RPMI8226 (cell line): ENCODE results near the gene TMEM239.
"Not testable (repeated sequence)": the region's sequence is repeated elsewhere in the genome, so short reads cannot be mapped to it uniquely, and the experiment has no call there.

Experiments
- DNase-seq: peaks from one replicate; pipeline ENCODE4 v3.0.0-alpha.2; 2015

The TMEM239 gene

GRCh38 chr20:2799688-2800520 is 16.3 kb upstream of the TMEM239 start:
- no peak for DNase-seq

DNA sequence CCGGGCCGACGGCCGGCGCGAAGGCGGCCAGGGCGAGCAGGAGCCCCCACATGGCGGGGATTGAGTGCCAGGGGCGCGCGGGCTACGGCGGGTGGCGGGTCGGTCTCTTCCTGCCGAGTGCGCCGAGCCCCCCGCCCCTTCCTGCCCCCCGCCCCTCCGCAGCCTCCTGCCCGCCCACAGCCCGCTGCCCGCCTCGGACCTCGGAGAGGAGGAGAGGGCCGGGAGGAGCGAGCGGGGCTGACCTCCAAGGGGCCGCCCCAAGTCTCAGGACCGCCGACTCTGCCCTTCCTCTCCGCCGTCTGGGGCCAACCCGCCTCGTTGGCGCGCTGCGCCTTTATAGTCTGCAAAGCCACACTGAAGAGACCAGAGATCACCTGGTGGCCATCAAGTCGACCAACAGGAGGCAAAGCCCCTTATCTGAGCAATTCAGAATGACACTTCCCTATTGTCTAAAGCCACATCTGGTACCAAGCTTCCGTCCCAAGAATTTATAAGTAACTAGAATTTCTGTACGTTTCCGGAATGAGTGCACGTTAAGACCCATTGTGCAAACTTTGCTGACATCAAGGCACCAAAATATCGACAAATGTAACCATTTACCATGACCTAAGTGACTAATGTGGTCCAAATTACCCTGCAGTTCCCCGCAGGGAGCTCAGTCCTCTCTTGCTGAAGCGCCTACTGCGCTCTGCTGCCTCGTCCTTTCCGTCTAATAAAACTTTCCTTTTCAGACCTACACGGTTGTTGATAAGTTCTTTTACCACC is 15.5 kb upstream of the TMEM239 start, which contains the start of gene CPXM1:
TSS of gene CPXM1 (minus strand) at position 107 of the 765 bp plus-strand sequence. CDS start at position 52, 55 bp downstream.
- peak; percentile 56 for DNase-seq

GRCh38 chr20:2801286-2801728 is 14.9 kb upstream of the TMEM239 start:
- DNase-seq = peak; percentile 47

DNA sequence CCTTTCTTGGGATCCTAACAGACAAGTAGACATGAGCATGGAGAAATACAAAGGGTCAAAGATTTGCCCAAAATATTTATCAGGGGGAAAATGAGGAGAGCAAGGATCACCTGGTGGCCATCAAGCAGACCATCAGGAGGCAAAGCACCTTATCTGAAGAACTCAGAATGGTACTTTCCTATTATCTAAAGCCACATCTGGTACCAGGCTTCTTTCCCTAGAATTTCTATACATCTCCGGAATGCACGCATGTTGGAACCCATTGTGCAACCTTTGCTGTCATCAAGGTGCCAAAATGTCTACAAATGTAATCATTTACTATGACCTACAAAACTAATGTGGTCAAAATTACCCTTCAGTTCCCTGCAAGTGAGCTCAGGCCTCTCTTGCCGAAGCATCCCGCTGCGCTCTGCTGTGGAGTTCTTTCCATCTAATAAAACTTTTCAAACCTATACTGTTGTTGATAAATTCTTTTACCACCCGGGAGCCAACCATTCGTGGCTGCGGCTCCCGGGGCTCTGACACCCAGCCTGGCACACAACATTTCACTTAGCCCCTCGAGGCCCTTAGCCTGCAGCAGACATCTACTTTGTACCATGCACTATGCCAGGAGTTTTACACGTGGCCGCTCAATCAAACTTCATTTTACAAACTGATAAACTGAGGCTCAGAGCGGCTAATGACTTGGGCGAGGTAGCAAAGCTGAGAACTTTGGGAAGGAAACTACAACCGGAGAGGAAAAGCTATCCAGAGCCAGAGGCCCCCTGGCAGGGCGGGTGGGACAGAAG is 11.9 kb upstream of the TMEM239 start:
- no peak for DNase-seq

DNA sequence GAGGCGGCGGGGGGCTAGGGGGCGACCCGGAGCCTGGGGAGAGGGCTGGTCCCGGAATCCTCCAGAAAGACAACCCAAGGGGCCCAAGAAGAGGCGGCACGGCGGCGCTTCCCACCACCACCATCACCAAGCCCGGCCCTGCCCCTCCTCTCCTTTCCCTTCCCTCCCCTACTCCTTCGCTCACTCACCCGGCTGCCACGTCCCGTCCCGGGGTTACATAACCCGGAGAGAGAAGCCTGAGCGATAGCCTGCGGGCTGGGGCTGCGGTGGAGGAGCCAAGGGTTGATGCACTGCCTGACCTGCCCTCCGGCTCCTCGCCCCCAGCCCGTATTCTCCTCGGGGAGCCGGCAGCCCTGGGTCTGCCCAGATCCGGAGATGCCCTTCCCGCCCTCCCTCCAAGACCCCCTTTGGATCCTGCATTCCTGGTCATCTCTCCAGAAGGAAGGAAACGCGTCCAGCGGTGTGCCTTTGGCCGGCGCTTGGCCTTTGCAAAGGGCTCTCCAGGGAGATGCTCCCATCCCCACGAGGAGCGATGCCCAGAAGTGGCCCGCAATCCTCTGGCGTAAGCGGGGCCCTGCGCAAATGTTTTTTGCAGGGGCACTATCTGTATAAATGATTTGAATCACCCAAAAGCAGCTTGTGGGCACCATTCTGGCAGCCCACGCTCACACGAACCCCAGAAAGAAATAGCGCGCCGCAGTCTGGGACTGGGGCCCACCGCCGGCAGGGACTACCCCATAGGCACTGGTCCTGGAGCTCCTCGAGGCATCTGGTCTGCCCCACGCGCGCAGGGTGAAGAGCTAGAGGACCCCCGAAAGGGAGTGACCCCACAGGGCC is 11.1 kb upstream of the TMEM239 start:
- DNase-seq = no peak

DNA sequence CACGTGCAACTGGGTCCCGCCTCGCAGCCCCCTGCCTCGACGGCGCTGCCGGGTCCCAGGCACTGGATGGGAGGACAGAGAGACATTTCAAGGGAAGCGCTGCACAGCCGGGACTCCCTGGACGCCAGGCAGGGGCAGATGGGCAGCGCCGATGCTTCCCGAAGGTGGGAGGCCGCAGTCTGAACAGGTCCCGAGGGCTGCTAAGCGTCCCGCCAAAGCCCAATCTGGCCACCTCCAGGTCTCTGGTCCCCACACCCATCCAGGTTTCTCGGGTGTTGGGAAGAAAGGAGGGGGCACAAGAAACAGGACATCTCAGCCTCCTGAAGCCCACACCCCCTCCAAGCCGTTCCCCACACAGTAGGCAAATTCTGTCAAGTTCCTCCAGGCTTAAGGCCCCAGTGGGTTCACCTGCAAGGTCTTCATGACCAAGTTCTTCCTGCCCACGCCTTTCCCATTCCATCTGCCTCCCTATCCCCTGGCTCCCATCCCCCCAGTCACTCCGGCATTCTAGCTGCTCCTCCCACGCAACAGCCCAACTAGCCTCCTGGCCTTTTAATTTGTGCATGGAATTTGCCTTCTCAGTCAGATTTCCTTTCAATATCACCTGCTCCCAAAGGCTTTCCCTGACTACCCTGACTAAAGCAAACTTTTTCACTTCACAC is 10.3 kb upstream of the TMEM239 start:
- DNase-seq = no peak

GRCh38 chr20:2806351-2806701 is 9.8 kb upstream of the TMEM239 start:
- DNase-seq = no peak

GRCh38 chr20:2807019-2807418 is 9.1 kb upstream of the TMEM239 start:
- no peak for DNase-seq

DNA sequence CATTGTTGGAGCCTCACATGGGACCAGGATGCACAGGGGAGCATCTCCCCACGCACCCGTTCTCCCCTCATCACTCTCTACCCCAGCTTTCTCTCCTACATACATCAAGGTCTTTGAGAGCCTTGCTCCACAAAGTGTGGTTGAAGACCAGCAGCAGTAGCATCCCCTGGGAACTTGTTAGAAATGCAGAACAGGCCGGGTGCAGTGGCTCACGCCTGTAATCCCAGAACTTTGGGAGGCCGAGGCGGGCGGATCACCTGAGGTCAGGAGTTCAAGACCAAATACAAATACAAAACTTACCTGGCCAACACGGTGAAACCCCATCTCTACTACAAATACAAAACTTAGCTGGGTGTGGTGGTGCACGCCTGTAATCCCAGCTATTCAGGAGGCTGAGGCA is 8.2 kb upstream of the TMEM239 start:
- DNase-seq = not testable (repeated sequence)

- DNase-seq = no peak
Measured at GRCh38 chr20:2809690-2810089, 6.5 kb upstream of the TMEM239 start.

- DNase-seq = no peak
Measured at GRCh38 chr20:2812189-2812588, 4.0 kb upstream of the TMEM239 start.

- no peak for DNase-seq
Measured at GRCh38 chr20:2814076-2814475, 2.1 kb upstream of the TMEM239 start.

GRCh38 chr20:2814587-2815051 is 1.5 kb upstream of the TMEM239 start, which contains the start of gene C20orf141:
Gene C20orf141, plus strand, starts transcription at chr20:2814987. Its CDS starts 198 bp downstream, at chr20:2815185.
- DNase-seq = peak; percentile 69

DNA sequence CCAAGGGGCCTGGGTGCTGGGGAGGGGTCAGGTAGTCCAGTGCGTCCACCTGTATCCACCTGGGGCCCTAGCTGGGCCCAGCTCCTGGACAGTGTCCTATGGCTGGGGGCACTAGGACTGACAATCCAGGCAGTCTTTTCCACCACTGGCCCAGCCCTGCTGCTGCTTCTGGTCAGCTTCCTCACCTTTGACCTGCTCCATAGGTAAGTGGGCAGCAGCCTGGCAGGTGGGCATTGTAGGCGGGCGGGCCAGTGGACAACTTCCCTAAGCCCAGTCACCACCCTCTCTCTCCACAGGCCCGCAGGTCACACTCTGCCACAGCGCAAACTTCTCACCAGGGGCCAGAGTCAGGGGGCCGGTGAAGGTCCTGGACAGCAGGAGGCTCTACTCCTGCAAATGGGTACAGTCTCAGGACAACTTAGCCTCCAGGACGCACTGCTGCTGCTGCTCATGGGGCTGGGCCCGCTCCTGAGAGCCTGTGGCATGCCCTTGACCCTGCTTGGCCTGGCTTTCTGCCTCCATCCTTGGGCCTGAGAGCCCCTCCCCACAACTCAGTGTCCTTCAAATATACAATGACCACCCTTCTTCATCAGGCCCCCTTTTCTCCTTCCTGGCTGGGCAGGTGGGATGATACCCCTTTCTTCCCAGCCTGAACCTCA is 793 bp upstream of the TMEM239 start:
- DNase-seq = no peak

- peak; percentile 60 for DNase-seq
Measured at GRCh38 chr20:2816583-2817340, 598 bp downstream of the TMEM239 start.

- no peak for DNase-seq
Measured at GRCh38 chr20:2817341-2817726, 1.2 kb downstream of the TMEM239 start.

GRCh38 chr20:2817891-2818595 is 1.9 kb downstream of the TMEM239 start:
- DNase-seq = peak; percentile 67

GRCh38 chr20:2820084-2820895 is 4.1 kb downstream of the TMEM239 start:
- DNase-seq = no peak
